GM18519 (cell line): ENCODE measurements around the gene VPS39.
"Not testable (repeated sequence)": the region's sequence is repeated elsewhere in the genome, so short reads cannot be mapped to it uniquely, and the experiment has no call there.

ENCODE experiments used
- ATAC-seq: cut with Tn5 transposase; IDR thresholded peaks from one replicate; pipeline ENCODE4 v1.9.1; 2021; ENCODE audit warnings: mild to moderate bottlenecking, moderate library complexity; ENCODE audit not compliant: unreplicated experiment, low FRiP score

VPS39 gene, protein sequence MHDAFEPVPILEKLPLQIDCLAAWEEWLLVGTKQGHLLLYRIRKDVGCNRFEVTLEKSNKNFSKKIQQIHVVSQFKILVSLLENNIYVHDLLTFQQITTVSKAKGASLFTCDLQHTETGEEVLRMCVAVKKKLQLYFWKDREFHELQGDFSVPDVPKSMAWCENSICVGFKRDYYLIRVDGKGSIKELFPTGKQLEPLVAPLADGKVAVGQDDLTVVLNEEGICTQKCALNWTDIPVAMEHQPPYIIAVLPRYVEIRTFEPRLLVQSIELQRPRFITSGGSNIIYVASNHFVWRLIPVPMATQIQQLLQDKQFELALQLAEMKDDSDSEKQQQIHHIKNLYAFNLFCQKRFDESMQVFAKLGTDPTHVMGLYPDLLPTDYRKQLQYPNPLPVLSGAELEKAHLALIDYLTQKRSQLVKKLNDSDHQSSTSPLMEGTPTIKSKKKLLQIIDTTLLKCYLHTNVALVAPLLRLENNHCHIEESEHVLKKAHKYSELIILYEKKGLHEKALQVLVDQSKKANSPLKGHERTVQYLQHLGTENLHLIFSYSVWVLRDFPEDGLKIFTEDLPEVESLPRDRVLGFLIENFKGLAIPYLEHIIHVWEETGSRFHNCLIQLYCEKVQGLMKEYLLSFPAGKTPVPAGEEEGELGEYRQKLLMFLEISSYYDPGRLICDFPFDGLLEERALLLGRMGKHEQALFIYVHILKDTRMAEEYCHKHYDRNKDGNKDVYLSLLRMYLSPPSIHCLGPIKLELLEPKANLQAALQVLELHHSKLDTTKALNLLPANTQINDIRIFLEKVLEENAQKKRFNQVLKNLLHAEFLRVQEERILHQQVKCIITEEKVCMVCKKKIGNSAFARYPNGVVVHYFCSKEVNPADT

DNA sequence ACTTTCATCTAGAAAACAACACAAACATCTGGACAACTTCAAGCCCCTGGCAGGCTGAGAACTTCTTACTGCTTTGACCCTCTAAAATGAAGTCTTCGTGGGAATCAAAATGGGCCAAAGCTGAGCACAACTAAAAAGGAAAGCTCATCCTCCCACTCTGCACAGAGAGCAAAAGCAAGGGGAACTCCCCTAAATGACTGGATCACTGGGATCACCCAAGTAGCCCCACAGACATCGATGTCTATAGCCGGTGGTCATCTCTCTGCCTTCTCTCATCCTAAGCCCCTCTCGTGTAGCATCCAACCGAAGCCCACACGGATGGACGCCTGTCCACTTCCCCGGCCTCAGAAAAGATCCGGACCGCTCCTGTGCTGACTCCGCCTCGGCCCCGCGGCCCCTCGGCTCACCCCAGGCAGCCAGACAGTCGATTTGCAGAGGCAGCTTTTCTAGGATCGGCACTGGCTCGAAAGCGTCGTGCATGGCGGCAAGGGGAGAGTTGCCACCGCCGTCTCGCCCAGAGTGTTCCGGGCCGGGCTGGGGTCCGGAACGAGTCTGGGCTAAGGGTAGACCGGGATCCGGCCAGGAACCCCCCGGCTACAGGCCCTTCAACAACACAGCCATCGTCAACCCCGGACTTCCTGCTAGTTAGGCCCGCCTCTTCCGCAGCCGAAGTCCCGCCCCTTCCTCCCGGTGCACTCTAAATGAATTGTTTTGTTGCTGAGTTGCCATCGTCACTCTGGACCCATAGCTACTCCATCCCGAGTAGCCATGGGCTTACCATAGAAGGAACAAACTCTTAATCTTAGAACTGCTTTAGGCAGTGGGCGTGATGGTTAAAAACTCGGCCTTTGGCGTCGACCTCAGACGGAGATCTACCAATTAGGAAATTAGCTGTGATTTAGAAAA lies at the start of gene VPS39:
TSS of gene VPS39 (minus strand) at position 631 of the 906 bp plus-strand sequence. CDS start at position 480, 151 bp downstream.
- ATAC-seq, result peak; percentile 60

DNA sequence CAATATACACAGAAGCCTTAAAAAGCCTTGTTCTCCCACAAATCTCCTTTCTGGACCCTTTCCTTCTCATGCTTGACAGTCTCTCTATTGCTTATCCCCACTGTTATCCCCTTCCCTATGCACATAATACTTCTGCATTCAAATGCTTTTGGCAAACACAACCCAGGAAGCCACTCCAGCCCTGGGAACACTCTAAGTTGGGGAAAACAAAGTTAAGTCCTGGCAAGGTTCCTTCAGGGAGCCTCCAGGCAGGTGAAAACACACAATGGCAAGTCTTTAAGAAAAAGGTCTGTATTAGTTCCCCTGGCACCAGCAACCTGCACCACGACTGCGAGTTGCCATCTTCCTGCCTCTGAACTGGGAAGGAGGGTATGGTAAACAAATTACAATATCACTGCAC lies 45.2 kb upstream of the VPS39 start:
- no peak for ATAC-seq

DNA sequence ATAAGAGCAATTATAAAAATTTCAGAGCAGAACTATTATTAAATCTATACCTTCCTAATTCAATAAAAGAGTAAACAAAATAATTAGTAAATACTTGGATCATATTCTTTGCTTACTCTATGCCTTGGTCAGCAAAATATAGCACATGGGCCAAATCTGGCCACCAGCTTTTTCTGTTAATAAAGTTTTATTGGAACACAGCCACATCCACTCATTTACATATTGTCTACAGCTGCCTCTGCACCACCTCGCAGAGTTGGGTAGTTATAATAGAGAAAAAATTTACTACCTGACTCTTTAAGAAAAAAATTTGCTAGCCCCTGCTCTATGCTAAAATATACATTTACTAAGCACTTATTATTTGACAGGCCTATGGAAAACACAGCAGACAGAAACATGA lies 32.7 kb upstream of the VPS39 start:
- no peak for ATAC-seq

DNA sequence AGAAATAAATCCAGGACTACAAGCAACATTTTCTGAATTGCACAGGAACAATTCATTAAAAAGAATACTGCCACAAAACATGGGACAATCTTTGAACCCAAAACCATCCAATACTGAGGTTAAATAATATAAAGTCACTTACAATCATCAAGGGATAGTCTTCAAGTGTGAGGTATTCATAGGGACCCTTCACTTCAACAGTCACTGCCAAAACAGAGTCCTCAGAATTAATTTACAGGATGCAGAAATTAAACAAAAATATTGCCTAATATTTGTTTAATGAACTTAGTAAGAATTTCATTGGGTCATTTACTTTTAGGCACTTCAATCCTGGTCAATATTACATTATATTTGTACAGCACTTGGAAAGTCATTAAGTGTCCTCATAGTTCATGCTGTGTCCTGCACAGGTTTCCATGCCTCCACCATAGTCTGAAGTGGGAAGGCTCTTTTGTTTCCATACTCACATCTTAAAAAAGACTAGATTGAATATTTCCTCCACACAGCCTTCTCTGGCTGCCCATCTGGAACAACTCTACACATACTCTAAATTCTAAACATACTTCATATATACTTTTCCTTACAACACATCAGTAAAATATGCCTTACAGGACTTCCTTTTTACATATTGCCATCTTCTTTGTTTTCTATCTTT lies 31.6 kb upstream of the VPS39 start:
- no peak for ATAC-seq

DNA sequence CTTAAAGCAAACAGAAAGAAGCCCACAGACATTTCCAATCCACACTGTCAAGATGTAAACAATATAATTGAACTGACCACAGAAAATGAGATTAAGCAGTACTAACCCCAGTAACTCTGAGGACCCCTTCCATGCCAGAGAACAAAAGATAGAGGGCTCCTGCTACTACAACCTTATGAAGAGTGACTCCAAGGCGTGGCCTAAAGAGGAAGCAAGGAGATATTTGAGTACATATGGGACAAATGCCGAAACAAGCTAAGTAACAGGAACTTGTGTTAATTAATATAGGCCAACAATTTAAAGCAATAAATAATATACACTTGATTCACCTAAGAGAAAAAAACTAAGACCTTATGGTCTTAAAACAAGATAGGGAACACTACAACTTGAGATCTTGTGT lies 25.0 kb upstream of the VPS39 start:
- no peak for ATAC-seq

DNA sequence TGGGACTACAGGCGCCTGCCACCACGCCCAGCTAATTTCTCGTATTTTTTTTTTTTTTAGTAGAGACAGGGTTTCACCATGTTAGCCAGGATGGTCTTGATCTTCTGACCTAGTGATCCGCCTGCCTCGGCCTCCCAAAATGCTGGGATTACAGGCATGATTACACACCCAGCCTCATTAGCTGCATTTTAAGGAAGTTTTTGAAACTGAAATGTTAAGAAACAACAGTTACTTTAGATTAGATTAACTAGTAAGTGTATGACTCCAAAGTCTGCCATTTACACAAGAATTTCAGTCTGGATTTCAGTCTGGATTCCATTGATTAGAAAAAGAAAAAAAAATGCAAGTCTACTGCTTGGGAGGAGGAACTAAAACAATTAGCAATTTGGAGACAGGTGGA lies 24.5 kb upstream of the VPS39 start:
- no peak for ATAC-seq

DNA sequence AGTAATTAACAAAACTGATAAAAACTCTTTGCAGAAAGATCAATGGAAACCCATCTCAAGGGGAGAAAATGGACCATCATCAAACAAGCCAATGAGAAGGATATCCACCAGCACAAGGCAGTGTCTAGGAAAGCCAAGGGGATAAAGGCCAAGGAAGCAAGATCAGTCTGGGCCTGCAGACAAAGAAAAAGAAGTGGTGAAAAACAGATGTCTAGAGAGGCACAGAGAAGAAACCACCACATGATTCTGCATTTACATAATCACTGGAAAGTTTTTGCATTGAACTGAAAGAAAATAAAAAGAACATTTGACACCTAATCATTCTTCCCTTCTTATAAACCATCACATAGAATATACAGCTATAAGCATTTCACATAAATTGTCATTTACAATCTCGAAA lies 23.0 kb upstream of the VPS39 start:
- no peak for ATAC-seq

DNA sequence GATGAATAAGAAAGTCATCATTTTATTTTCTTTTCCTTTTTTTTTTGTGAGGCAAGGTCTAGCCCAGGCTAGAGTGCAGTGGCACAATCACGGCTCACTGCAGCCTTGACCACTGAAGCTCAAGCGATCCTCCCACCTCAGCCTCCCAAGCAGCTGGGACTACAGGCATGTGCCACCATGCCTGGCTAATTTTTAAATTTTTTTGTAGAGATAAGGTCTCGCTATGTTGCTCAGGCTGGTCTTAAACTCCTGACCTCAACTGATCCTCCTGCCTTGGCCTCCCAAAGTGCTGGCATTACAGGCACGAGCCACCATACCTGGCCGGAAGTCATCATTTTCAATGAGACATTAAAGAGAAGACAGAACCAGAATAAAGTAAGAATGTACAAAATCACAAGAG lies 20.9 kb upstream of the VPS39 start:
- ATAC-seq, result not testable (repeated sequence)

DNA sequence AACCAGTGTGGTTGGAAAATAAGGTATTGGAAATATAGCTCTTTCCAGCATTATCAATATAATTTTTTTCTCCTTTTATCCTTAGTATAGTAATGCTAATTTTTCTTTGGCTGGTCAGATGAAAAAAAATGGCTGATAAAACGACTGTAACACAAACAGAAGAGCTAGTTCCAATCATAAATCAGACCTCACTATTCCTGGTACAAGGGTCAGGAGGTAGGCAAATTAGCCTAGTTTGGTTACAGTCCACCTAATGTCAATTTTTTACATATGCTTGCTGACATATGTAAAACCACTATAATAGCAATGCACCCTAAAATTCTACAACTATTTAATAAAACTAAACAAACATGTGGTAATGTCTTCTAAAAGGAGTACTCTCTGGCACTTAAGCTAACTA lies 19.9 kb upstream of the VPS39 start:
- no peak for ATAC-seq

DNA sequence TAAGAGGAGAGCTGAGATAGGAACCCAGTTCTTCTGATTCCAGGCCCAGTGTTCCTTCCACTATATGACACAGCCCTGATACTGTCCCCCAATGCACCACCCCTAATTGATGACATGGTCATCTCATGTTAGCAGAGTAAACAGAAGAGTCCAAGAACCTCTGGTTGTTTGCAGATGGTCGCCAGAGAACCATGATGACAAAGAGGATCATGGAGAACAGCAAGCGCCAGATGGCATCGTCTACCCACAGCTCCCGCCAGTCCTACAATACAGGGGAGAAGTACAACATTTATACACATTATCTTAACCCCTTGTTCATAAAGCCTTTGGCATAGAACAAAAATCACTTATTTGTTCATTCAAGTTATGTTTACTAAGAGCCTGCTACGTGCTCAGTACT lies 18.5 kb upstream of the VPS39 start:
- ATAC-seq, result no peak

DNA sequence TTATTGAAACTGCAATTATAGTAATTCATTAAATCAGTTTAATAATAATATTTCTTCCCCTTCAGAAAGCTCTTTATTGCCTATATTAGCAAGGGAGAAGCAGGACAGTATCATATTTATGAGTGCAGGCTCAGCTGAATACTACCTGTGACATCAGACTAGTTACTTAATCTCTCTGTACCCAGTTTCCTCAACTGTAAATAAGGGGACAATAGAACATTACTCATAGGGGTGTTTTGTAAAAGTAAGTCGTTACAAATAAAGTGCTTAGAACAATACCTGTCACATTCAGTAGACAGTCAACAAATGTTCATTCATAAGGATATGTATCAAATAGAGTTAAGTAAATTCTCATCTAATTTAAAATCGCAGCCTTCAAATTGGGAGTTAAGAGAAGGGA lies 12.1 kb upstream of the VPS39 start:
- ATAC-seq, result no peak

DNA sequence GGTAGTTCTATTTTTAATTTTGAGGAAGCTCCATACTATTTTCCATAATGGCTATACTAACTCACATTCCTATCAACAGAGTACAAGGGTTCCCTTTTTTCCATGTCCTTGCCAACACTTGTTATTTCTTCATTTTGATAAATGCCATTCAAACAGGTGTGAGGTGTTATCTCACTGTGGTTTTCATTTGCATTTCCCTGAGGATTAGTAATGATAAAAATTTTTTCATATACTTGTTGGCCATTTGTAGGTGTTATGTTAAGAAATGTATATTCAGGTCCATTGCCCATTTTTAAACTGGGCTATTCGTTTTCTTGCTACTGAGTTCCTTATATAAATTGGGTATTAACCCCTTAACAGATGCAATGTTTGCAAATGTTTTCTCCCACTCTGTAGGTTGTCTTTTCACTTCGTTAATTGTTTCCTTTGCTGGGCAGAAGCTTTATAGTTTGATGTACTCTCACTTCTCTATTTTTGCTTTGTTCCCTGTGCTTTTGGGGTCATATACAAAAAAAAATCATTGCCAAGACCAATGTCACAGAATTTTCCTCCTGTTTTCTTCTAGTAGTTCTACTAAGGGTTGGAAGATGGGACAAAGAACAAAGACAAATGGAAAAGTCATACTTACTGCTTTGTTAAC lies 11.0 kb upstream of the VPS39 start:
- no peak for ATAC-seq

DNA sequence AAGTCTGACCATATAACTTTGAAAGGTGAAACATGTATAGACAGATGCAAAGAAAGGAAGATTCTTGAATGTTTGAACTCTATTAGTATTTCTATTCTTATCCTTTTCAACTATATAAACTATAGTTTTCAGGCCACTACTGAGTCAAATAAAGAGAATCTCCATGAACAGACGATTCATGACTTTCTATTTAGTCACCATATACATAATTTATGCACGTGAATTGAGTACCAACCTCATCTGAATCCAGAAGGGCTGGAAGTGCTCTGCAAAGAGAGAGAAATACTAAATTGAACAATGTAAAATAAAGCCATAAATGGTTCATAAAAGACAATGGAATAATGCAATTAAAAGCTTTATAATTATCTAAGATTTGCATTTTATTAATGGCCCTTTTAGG lies 9.5 kb upstream of the VPS39 start:
- ATAC-seq, result no peak

DNA sequence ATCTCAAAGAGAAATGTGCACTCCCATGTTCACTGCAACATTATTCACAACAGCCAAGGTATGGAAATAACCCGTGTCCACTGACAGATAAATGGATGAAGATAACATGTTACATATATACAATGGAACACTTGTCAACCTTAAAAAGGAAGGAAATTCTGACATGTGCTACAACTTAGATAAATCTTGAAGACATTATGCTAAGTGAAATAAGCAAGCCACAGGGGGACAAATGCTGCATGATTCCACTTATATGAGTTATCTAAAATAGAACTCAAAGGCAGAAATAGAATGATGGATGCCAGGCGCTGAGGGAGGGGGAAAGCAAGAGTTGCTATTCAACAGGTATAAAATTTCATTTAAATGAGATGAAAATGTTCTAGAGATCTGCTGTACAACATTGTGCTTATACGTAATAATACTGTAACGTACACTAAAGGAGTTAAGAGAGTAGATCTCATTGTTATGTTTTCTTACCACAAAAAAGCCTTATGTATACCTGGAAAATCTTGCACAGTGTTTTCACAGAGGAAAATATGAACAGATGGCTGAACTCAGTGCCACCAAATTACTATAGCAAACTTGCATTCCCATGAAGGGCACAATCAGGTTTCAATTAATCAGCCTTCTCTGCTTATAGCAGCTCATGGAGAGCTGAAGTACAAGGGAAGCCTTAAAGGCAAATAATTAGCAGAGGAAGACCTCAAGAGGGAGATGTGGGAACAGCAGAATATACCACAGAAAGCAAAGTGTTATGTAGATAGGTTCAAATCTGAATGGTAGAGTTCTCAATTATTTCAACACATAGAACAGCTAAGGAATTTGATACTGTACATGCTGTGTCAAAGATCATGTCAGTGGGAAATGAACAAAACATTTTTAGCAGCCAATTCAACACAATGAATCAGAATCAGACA lies 8.1 kb upstream of the VPS39 start:
- no peak for ATAC-seq

DNA sequence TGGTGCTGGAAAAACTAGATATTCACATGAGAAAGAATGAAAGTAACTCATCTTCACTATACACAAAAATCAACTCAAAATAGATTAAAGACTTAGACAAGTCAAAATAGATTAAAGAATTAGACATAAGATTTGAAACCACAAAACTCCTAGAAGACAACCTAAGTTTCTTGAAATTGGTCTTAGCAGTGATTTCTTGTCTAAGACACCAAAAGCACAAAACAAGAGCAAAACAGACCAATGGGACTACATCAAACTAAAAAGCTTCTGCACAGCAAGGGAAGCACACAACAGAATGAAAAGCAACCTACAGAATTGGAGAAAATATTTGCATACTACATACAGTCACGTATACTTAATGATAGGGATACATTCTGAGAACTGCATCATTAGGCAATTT lies 6.5 kb upstream of the VPS39 start:
- ATAC-seq, result no peak

DNA sequence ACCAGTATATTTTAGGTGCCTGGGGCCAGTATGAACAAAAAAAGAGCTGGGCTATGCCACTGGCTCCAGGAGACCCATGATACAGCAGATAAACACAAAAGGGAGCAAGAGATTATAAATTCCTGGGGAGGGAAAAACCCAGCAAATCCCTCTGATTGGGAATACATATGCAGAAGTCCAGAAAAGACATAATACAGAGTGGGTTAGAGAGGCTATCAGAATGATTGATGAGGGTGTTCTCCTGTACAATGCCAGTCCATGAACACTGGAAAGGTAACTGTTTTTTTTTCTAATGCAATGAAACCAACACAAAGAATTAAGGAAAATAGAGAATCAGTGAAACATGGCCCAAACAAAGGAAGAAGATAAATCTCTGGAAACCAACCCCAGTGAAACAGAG lies 5.4 kb upstream of the VPS39 start:
- no peak for ATAC-seq

DNA sequence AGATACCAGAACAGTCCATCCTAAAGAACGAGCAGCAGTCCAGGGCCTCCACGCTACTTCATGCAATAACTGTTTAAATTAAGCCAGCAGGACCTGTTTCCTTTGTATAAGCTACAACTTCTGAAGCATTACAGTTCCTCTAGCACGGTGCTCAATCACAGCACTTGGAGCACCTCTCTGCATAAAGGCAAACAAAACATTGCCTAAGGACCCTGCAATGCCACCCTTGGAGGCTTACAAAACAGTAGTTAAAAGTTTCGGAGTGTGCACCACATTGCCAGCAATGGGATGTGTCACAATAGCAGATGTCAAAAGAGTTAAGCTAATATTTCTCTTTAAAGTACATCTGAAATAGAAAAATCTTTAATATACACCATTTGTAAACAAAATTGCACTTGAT lies 2.6 kb upstream of the VPS39 start:
- no peak for ATAC-seq

DNA sequence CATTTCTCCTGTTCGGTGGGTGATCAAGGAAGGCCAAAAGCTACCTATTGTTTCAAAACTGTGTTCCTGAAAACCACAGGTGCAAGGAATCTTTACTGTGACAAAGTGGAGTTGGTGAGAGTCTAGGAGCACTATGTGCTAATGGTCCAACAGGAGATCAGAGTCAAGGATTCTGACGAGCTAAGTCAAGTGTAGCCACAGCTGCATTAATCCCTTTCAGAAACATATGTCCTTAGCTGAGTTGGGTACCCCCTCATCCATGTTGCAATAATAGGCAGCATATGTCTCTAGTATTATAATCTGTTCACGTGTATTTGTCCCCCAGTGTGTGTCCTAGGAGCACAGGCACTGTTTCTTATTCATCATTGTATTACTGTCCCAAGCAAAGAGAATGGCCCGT lies 1.7 kb downstream of the VPS39 start:
- no peak for ATAC-seq

DNA sequence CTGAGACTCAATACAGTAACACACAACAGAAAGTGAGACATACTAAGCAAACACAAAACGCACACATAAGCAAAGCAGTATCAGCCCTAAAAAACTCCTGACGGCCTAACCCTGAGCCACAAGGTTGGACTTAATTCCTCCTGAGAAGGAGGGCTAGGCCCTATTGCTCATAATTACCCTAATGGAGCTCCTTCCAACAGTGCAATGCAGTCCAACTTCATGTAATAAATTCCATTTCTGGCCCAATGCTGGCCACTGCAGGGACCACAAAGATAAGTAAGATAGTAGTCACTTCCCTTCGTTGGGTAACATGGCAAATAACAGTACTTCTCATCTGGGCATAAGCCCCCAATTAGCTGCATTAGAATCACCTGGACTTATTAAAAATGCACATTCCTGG lies 4.2 kb downstream of the VPS39 start:
- ATAC-seq, result no peak
